Nephron (organoid): Measurements from ENCODE around the gene ATG12.
"Not testable (repeated sequence)": the region's sequence is repeated elsewhere in the genome, so short reads cannot be mapped to it uniquely, and the experiment has no call there.

Source experiments
- H3K27ac Mint-ChIP-seq, 3 experiments: 2 replicates each; pipeline ENCODE4 v1.8.0; 2020; ENCODE audit warnings: mixed read lengths in 3 of 3, mild to moderate bottlenecking in 2 of 3, moderate library complexity in 1 of 3
- H3K27me3 Mint-ChIP-seq: 2 replicates; pipeline ENCODE4 v1.8.0; 2021; ENCODE audit warnings: low read depth, mild to moderate bottlenecking, moderate library complexity, mixed read lengths
- H3K36me3 Mint-ChIP-seq: 2 replicates; pipeline ENCODE4 v1.8.0; 2020; ENCODE audit warnings: low read depth, mixed read lengths
- H3K4me1 Mint-ChIP-seq: 2 replicates; pipeline ENCODE4 v1.8.0; 2020; ENCODE audit warnings: mixed read lengths
- H3K4me3 Mint-ChIP-seq, 3 experiments: 2 replicates each; pipeline ENCODE4 v1.8.0; 2020; ENCODE audit warnings: mild to moderate bottlenecking in 3 of 3, mixed read lengths in 3 of 3, moderate library complexity in 2 of 3
- H3K9me3 Mint-ChIP-seq: 2 replicates; pipeline ENCODE4 v1.8.0; 2020; ENCODE audit warnings: mixed read lengths
- CTCF ChIP-seq, 3 experiments: fragments of 200-600 bp; sonication (generic); IDR thresholded peaks; one replicate each; pipeline ENCODE4 v1.5.0; 2021; ENCODE audit warnings: antibody characterized with exemption in 3 of 3; ENCODE audit not compliant: unreplicated experiment in 3 of 3

The ATG12 gene

GRCh38 chr5:115841382-115842088, at the start of gene ATG12, which contains the start of gene AP3S1:
TSS of gene ATG12 (minus strand) at chr5:115841565. CDS start at chr5:115841552, 13 bp downstream.
TSS of gene AP3S1 (plus strand) at chr5:115841935. CDS start at chr5:115842038, 103 bp downstream.
- Mint-ChIP-seq H3K4me3 (peak within 1 kb of the TSS; percentile 98 to 100 (median 99)), H3K27ac (peak within 1 kb of the TSS; percentile 100), H3K9me3 (no peaks in the 10 kb centered on the region), H3K27me3 (no peaks in the 10 kb centered on the region), H3K36me3 (peaks cover 10% of the 10 kb centered on the region), H3K4me1 (peaks cover 57% of the 10 kb centered on the region)
- TF ChIP-seq CTCF (IDR thresholded peaks at IDR 0.05; ENCODE audit: unreplicated experiment in 3 of 3): no peak

GRCh38 chr5:115888027-115888426, 46.7 kb upstream of the ATG12 start:
- Mint-ChIP-seq H3K4me1 (peaks cover 15% of the 10 kb centered on the region), H3K4me3 (no peak overlapping the region), H3K27ac (peak overlapping the region in 2 of 3 experiments; percentile 25 to 31), H3K36me3 (peaks cover 20% of the 10 kb centered on the region), H3K27me3 (no peaks in the 10 kb centered on the region), H3K9me3 (no peaks in the 10 kb centered on the region)
- TF ChIP-seq CTCF (IDR thresholded peaks at IDR 0.05; ENCODE audit: unreplicated experiment in 3 of 3): peak; percentile 27 to 51 (median 45)

- H3K4me3 Mint-ChIP-seq, H3K27me3 Mint-ChIP-seq: not testable (repeated sequence)
- Mint-ChIP-seq H3K27ac (peak overlapping the region; percentile 59 to 88 (median 80)), H3K9me3 (peaks cover 21% of the 10 kb centered on the region), H3K4me1 (peaks cover 15% of the 10 kb centered on the region), H3K36me3 (peaks cover 43% of the 10 kb centered on the region)
Measured at GRCh38 chr5:115885208-115885607, 43.8 kb upstream of the ATG12 start.

GRCh38 chr5:115884704-115885103, 43.3 kb upstream of the ATG12 start:
- Mint-ChIP-seq H3K4me1 (peaks cover 15% of the 10 kb centered on the region), H3K9me3 (peaks cover 26% of the 10 kb centered on the region), H3K36me3 (peaks cover 48% of the 10 kb centered on the region), H3K4me3 (no peak overlapping the region), H3K27ac (peak overlapping the region; percentile 59 to 88 (median 80)), H3K27me3 (no peaks in the 10 kb centered on the region)
- TF ChIP-seq CTCF (IDR thresholded peaks at IDR 0.05; ENCODE audit: unreplicated experiment in 3 of 3): no peak

DNA sequence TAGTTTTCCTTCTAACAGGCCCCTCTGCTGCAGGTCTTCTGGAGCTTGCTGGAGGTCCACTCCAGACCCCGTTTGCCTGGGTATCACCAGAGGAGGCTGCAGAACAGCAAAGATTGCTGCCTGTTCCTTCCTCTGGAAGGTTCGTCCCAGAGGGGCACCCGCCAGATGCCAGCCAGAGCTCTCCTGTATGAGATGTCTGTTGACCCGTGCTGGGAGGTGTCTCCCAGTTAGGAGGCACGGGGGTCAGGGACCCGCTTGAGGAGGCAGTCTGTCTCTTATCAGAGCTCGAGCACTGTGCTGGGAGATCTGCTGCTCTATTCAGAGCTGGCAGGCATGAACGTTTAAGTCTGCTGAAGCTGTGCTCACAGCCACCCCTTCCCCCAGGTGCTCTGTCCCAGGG, 41.1 kb upstream of the ATG12 start:
- H3K4me3 Mint-ChIP-seq: not testable (repeated sequence)

DNA sequence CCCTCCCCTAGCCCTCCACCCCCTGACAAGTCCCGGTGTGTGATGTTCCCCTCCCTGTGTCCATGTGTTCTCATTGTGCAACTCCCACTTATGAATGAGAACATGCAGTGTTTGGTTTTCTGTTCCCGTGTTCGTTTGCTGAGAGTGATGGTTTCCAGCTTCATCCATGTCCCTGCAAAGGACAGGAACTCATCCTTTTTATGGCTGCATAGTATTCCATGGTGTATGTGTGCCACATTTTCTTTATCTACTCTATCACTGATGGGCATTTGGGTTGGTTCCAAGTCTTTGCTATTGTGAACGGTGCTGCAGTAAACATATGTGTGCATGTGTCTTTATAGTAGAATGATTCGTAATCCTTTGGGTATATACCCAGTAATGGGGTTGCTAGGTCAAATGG, 36.0 kb upstream of the ATG12 start:
- H3K4me1 Mint-ChIP-seq, H3K4me3 Mint-ChIP-seq, H3K27me3 Mint-ChIP-seq, H3K27ac Mint-ChIP-seq: not testable (repeated sequence)
- H3K36me3 Mint-ChIP-seq: peaks cover 83% of the 10 kb centered on the region
- H3K9me3 Mint-ChIP-seq: peaks cover 43% of the 10 kb centered on the region

More for the DNA sequence above, 41.1 kb upstream of the ATG12 start:
- Mint-ChIP-seq H3K9me3 (peaks cover 44% of the 10 kb centered on the region), H3K36me3 (peaks cover 71% of the 10 kb centered on the region)
- H3K4me1 Mint-ChIP-seq, H3K27me3 Mint-ChIP-seq, H3K27ac Mint-ChIP-seq: not testable (repeated sequence)

DNA sequence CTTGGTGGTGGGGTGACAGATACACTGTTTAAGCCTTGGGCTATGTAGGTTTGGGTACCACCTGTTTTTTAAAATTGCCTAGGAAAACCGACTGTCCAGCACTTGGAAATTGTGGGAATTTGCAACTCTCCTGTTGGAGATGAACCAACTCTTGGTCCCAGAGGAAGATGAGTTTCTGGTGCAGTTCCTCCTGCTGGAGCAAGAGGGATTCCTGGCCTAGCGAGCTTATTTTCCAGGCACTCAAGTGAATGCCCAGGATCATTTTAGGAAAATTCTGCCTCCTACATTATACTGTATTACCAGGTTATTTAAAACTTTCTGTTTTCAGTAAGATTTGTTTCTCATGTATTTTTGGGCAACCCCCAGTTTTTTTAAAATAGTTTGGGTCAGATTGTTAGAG, 34.1 kb upstream of the ATG12 start:
- H3K27me3 Mint-ChIP-seq: no peaks in the 10 kb centered on the region
- H3K27ac Mint-ChIP-seq: no peak overlapping the region
- H3K4me1 Mint-ChIP-seq: no peaks in the 10 kb centered on the region
- peaks cover 25% of the 10 kb centered on the region for H3K9me3 Mint-ChIP-seq
- H3K4me3 Mint-ChIP-seq: no peak overlapping the region
- peaks cover 76% of the 10 kb centered on the region for H3K36me3 Mint-ChIP-seq
- no peak for TF ChIP-seq CTCF (IDR thresholded peaks at IDR 0.05; ENCODE audit: unreplicated experiment in 3 of 3)
